Vagina (tissue), 2 donors: ENCODE data around the gene NHLRC1.

ENCODE experiments used
- CTCF ChIP-seq, 3 experiments: fragments of 450-650 bp in 2 of 3; fragments of 200-600 bp in 1 of 3; sonication (generic) in 1 of 3; IDR thresholded peaks; one replicate each; pipeline ENCODE4 v1.5.1; 2017 to 2019; ENCODE audit warnings: antibody characterized with exemption in 3 of 3, mild to moderate bottlenecking in 2 of 3, moderate library complexity in 2 of 3
- POLR2A ChIP-seq, 2 donors: fragments of 450-650 bp; IDR thresholded peaks; one replicate each; pipeline ENCODE4 v1.6.1; 2017; ENCODE audit warnings: antibody characterized with exemption in 2 of 2, mild to moderate bottlenecking in 2 of 2, moderate library complexity in 2 of 2

GRCh38 chr6:18171871-18172270 lies 49.4 kb upstream of the NHLRC1 start:
- no peak for TF ChIP-seq CTCF (IDR thresholded peaks at IDR 0.05)
- TF ChIP-seq POLR2A (IDR thresholded peaks at IDR 0.05): no peak
